HepG2 (cell line): Measurements from ENCODE around the gene FKBP1B. TPM values are rescaled to one million over a fixed set of nuclear protein-coding genes. Genes with fewer than 3 reads are reported as not detected.
A peak's percentile ranks its signal among the peaks of the same experiment; 100 is the strongest.

ENCODE experiments used
- BORCS8-MEF2B ChIP-seq: sonication (generic); formaldehyde crosslinking; IDR thresholded peaks from 2 replicates; pipeline ENCODE4 v1.8.0; 2022; ENCODE audit warnings: mild to moderate bottlenecking, missing genetic modification reagents
- DDIT3 ChIP-seq: sonication (generic); formaldehyde crosslinking; IDR thresholded peaks from 2 replicates; pipeline ENCODE4 v1.4.0; 2020; ENCODE audit warnings: mild to moderate bottlenecking, missing genetic modification reagents
- HDAC2 ChIP-seq: sonication (generic); formaldehyde crosslinking; IDR thresholded peaks from 2 replicates; pipeline ENCODE4 v1.4.0; 2020; ENCODE audit warnings: missing genetic modification reagents
- HES4 ChIP-seq: sonication (generic); formaldehyde crosslinking; IDR thresholded peaks from 2 replicates; pipeline ENCODE4 v1.9.0; 2021; ENCODE audit warnings: mild to moderate bottlenecking, missing genetic modification reagents, borderline replicate concordance
- NKX3-1 ChIP-seq: sonication (generic); formaldehyde crosslinking; IDR thresholded peaks from 2 replicates; pipeline ENCODE4 v1.5.0; 2020; ENCODE audit warnings: missing genetic modification reagents
- PRDM4 ChIP-seq: sonication (generic); formaldehyde crosslinking; IDR thresholded peaks from 2 replicates; pipeline ENCODE4 v1.9.0; 2021; ENCODE audit warnings: missing genetic modification reagents, borderline replicate concordance
- RFX1 ChIP-seq: fragments of 450-650 bp; IDR thresholded peaks from 2 replicates; pipeline ENCODE4 v1.6.1; 2017
- RNF219 ChIP-seq: sonication (generic); formaldehyde crosslinking; IDR thresholded peaks from 2 replicates; pipeline ENCODE4 v1.5.0; 2020; ENCODE audit warnings: mild to moderate bottlenecking, missing genetic modification reagents
- THAP11 ChIP-seq: IDR thresholded peaks from 2 replicates; pipeline ENCODE4 v1.6.1; 2016; ENCODE audit warnings: missing biosample characterization, missing genetic modification reagents
- ZFP36L2 ChIP-seq: sonication (generic); formaldehyde crosslinking; IDR thresholded peaks from 2 replicates; pipeline ENCODE4 v1.4.0; 2020; ENCODE audit warnings: missing genetic modification reagents
- ZNF24 ChIP-seq: fragments of 450-650 bp; IDR thresholded peaks from 2 replicates; pipeline ENCODE4 v1.6.1; 2017; ENCODE audit warnings: antibody characterized with exemption, mild to moderate bottlenecking
- ZNF609 ChIP-seq: sonication (generic); formaldehyde crosslinking; IDR thresholded peaks from 2 replicates; pipeline ENCODE4 v1.4.0; 2020; ENCODE audit warnings: mild to moderate bottlenecking, missing genetic modification reagents, borderline replicate concordance
- ZNF674 ChIP-seq: sonication (generic); formaldehyde crosslinking; IDR thresholded peaks from 2 replicates; pipeline ENCODE4 v1.5.0; 2020; ENCODE audit warnings: low read depth, mild to moderate bottlenecking, missing genetic modification reagents
- ZNF687 ChIP-seq: sonication (generic); formaldehyde crosslinking; IDR thresholded peaks from 2 replicates; pipeline ENCODE4 v1.5.1; 2020; ENCODE audit warnings: mild to moderate bottlenecking, missing genetic modification reagents, moderate library complexity
- polyA plus RNA-seq, 8 experiments: library from polyadenylated mRNA; depleted of rRNA in 3 of 8; stranded (reverse) in 7 of 8; unstranded in 1 of 8; fragments of >200 nt; fragmentation: Illumina TruSeq in 4 of 8; extraction: Trizol in 4 of 8; gene quantifications; 2 replicates each; pipeline versions ENCODE4 v1.2.1 to v1.2.3, GENCODE V29; 2011 to 2016; ENCODE audit warnings: low read depth in 4 of 8, missing spikeins in 1 of 8, mixed read lengths in 1 of 8; ENCODE audit not compliant: insufficient read depth in 1 of 8
- total RNA-seq, 5 experiments: library from RNA; depleted of rRNA; stranded (reverse); fragments of >200 nt; fragmentation: Illumina TruSeq; extraction: Trizol; gene quantifications; 2 replicates each; pipeline ENCODE4 v1.2.3, GENCODE V29; 2016; ENCODE audit warnings: low read depth in 1 of 5

The FKBP1B gene
- total and polyA plus RNA-seq, 2 of the 13 experiments (the other 11 are each of a cell fraction or from before 2014, with no cell fraction given): 35.2 to 96.3 TPM

- TF ChIP-seq PRDM4 (CRISPR knock-in tag) (no peak), RFX1 (no peak), NKX3-1 (CRISPR knock-in tag) (no peak), ZNF24 (peak; percentile 5; the same call in 1 of the 2 replicates), THAP11 (peak; percentile 65), HDAC2 (peak; percentile 44), BORCS8-MEF2B (CRISPR knock-in tag) (peak; percentile 79), ZFP36L2 (CRISPR knock-in tag) (0 out of 2 replicates have a peak, but pooled peaks have one; percentile 27), DDIT3 (no peak), RNF219 (no peak), HES4 (CRISPR knock-in tag) (peak; percentile 64; the same call in 1 of the 2 replicates), ZNF687 (CRISPR knock-in tag) (peak; percentile 96), ZNF674 (CRISPR knock-in tag) (peak; percentile 87; the same call in 1 of the 2 replicates), ZNF609 (CRISPR knock-in tag) (peak; percentile 10; the same call in 1 of the 2 replicates)
Observed at GRCh38 chr2:24084386-24085199, 35.1 kb downstream of the FKBP1B start, which contains the start of gene TP53I3 (continued).
